ENCODE measurements around the gene WDR77. TPM values are rescaled to one million over a fixed set of nuclear protein-coding genes. Genes with fewer than 3 reads are reported as not detected.

The WDR77 gene
- total and polyA plus RNA-seq, 2 experiments from 2014 or later = 39.3 to 109 TPM

GRCh38 chr1:111465754-111466153 is 16.7 kb upstream of the WDR77 start:
- no peak overlapping the region for H3K27ac ChIP-seq
- H3K9me3 ChIP-seq (ENCODE audit: low read depth) = no peaks in the 10 kb centered on the region
- H3K4me1 ChIP-seq (ENCODE audit: low read depth) = no peaks in the 10 kb centered on the region
- no peak for DNase-seq (ENCODE audit: low read depth in 1 of 2, low spot score in 1 of 2)
- H3K36me3 ChIP-seq = peaks cover 28% of the 10 kb centered on the region
- TF ChIP-seq CTCF (IDR thresholded peaks at IDR 0.05; ENCODE audit: low read depth, low read length) = no peak
- H3K4me3 ChIP-seq = no peak overlapping the region
- no peaks in the 10 kb centered on the region for H3K27me3 ChIP-seq

- H3K27ac ChIP-seq = no peak overlapping the region
- H3K9me3 ChIP-seq (ENCODE audit: low read depth) = no peaks in the 10 kb centered on the region
- peak in 1 of 2 donors; percentile 60 for DNase-seq (ENCODE audit: low read depth in 1 of 2, low spot score in 1 of 2)
- peaks cover 44% of the 10 kb centered on the region for H3K36me3 ChIP-seq
- H3K4me3 ChIP-seq = no peak overlapping the region
- no peak for TF ChIP-seq CTCF (IDR thresholded peaks at IDR 0.05; ENCODE audit: low read depth, low read length)
- H3K4me1 ChIP-seq (ENCODE audit: low read depth) = no peaks in the 10 kb centered on the region
- H3K27me3 ChIP-seq = no peaks in the 10 kb centered on the region
These were observed 14.1 kb upstream of the WDR77 start for GRCh38 chr1:111463029-111463683.

- Histone ChIP-seq H3K4me3 (no peak overlapping the region), H3K36me3 (peaks cover 50% of the 10 kb centered on the region), H3K4me1 (ENCODE audit: low read depth) (no peaks in the 10 kb centered on the region), H3K27ac (no peak overlapping the region), H3K9me3 (ENCODE audit: low read depth) (no peaks in the 10 kb centered on the region), H3K27me3 (no peaks in the 10 kb centered on the region)
- no peak for TF ChIP-seq CTCF (IDR thresholded peaks at IDR 0.05; ENCODE audit: low read depth, low read length)
- DNase-seq (ENCODE audit: low read depth in 1 of 2, low spot score in 1 of 2) = no peak
These were observed 13.4 kb upstream of the WDR77 start for GRCh38 chr1:111462370-111463028.

GRCh38 chr1:111461765-111462164 is 12.7 kb upstream of the WDR77 start:
- Histone ChIP-seq H3K4me1 (ENCODE audit: low read depth) (no peaks in the 10 kb centered on the region), H3K27ac (no peak overlapping the region), H3K27me3 (no peaks in the 10 kb centered on the region), H3K36me3 (peaks cover 58% of the 10 kb centered on the region), H3K9me3 (ENCODE audit: low read depth) (no peaks in the 10 kb centered on the region), H3K4me3 (no peak overlapping the region)
- TF ChIP-seq CTCF (IDR thresholded peaks at IDR 0.05; ENCODE audit: low read depth, low read length) = no peak
- no peak for DNase-seq (ENCODE audit: low read depth in 1 of 2, low spot score in 1 of 2)

- TF ChIP-seq CTCF (IDR thresholded peaks at IDR 0.05; ENCODE audit: low read depth, low read length) = no peak
- no peak overlapping the region for H3K27ac ChIP-seq
- no peaks in the 10 kb centered on the region for H3K9me3 ChIP-seq (ENCODE audit: low read depth)
- no peaks in the 10 kb centered on the region for H3K27me3 ChIP-seq
- H3K4me3 ChIP-seq = no peak overlapping the region
- DNase-seq (ENCODE audit: low read depth in 1 of 2, low spot score in 1 of 2) = no peak
- H3K4me1 ChIP-seq (ENCODE audit: low read depth) = peaks cover 12% of the 10 kb centered on the region
- H3K36me3 ChIP-seq = peaks cover 60% of the 10 kb centered on the region
These were observed 6.6 kb upstream of the WDR77 start for GRCh38 chr1:111455642-111456031.

Measured in cardiac muscle cell (in vitro differentiated cells and primary cell).